Bronchial smooth muscle cell (primary cell): Measurements from ENCODE around the gene C11orf71. TPM values are rescaled to one million over a fixed set of nuclear protein-coding genes. Genes with fewer than 3 reads are reported as not detected.

Source experiments
- total RNA-seq: library from RNA; depleted of rRNA; stranded (reverse); fragments of >200 nt; gene quantifications from 2 replicates; pipeline ENCODE4 v1.2.1, GENCODE V29; 2014

Gene C11orf71
- 5.2 and 6.1 TPM in 2 replicates for total RNA-seq

GRCh38 chr11:114400216-114400914 is at the start of gene C11orf71, which contains the start of gene RBM7:
Gene C11orf71 (minus strand): TSS chr11:114400511. CDS start chr11:114400331, 180 bp downstream.
Gene RBM7 (plus strand): TSS chr11:114400666. CDS start chr11:114400672, 6 bp downstream.

GRCh38 chr11:114439229-114440120 is 39.2 kb upstream of the C11orf71 start, which contains the start of gene REXO2:
Gene REXO2 (plus strand): TSS chr11:114439467. CDS start chr11:114439529, 62 bp downstream.

Other genes with a start within 250 kb of the C11orf71 start
- gene NNMT, start 104.1 kb downstream of the C11orf71 start, total RNA-seq: 133 and 234 TPM in 2 replicates
- gene RBM7, start 155 bp upstream of the C11orf71 start, total RNA-seq: 38.3 and 63.5 TPM in 2 replicates
- gene REXO2, start 39.0 kb upstream of the C11orf71 start, total RNA-seq: 220 and 262 TPM in 2 replicates
- not detected in 2 replicates for gene NXPE1, start 159.4 kb upstream of the C11orf71 start, total RNA-seq
- not detected in 2 replicates for gene NXPE4, start 195.3 kb upstream of the C11orf71 start, total RNA-seq